Activated CD4-positive, alpha-beta memory T cell treated with anti-CD3 and anti-CD28 coated beads, Interleukin-2, amount 10 ng/mL, durations not matched to agents 7 days and 5 days (primary cell): Measurements from ENCODE around the gene AQP2. TPM values are rescaled to one million over a fixed set of nuclear protein-coding genes. Genes with fewer than 3 reads are reported as not detected.

ENCODE experiments used
- CTCF ChIA-PET: fragments of 350-600 bp; sonication (Branson Sonifier 250); formaldehyde crosslinking; loops from one replicate; lab custom pipeline; 2021; ENCODE audit warnings: antibody characterized with exemption, inconsistent platforms; lab: Charles Lee
- POLR2A ChIA-PET: fragments of 350-600 bp; sonication (Branson Sonifier 250); formaldehyde crosslinking; loops from one replicate; lab custom pipeline; 2021; ENCODE audit warnings: antibody characterized with exemption; lab: Charles Lee
- DNase-seq: peaks from one replicate; pipeline ENCODE4 v3.0.0-alpha.2; 2020
- H3K27ac Mint-ChIP-seq: one replicate; pipeline ENCODE4 v1.8.0; 2021; ENCODE audit warnings: mild to moderate bottlenecking, mixed read lengths
- H3K27me3 Mint-ChIP-seq: one replicate; pipeline ENCODE4 v1.8.0; 2021; ENCODE audit warnings: mixed read lengths
- H3K36me3 Mint-ChIP-seq: one replicate; pipeline ENCODE4 v1.8.0; 2021; ENCODE audit warnings: low read depth, mixed read lengths
- H3K4me1 Mint-ChIP-seq: one replicate; pipeline ENCODE4 v1.8.0; 2021; ENCODE audit warnings: mixed read lengths
- H3K4me3 Mint-ChIP-seq: one replicate; pipeline ENCODE4 v1.8.0; 2021; ENCODE audit warnings: mild to moderate bottlenecking, mixed read lengths
- H3K9me3 Mint-ChIP-seq: one replicate; pipeline ENCODE4 v1.8.0; 2021; ENCODE audit warnings: mixed read lengths
- total RNA-seq, 2 experiments: library from RNA; stranded (reverse); gene quantifications; one replicate each; pipeline ENCODE4 v1.2.3, GENCODE V29; 2021

The AQP2 gene
- total RNA-seq, 2 experiments from 2014 or later: not detected

DNA sequence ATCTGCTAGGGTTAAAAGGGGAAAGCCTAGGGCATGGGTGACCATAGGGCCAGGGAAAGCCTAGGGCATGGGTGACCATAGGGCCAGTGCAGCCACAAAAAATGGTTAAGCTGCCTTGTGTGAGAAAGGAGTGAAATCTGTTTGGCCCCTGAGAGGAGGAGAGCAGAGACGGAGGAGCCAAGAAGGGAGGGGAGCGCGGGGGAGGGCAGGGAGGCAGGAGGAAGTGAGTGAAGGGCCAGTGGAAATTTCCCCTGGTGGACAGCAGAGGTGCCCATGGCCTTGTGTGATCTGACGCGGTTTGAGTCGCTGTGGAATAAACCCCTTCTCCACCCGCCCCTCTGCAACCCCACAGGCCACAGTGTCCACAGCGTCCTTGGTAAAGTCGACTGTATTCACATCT is 21.6 kb downstream of the AQP2 start:
- ChIA-PET CTCF (no interaction called here), POLR2A (interaction anchor here (0.8 kb wide), 1 partner anchor 9 kb away, joined by 3 read pairs; no protein-coding TSS in a partner anchor)
- peaks cover 2% of the 10 kb centered on the region for H3K4me1 Mint-ChIP-seq

GRCh38 chr12:49972641-49973360 is 22.3 kb downstream of the AQP2 start, which contains the start of gene AQP6:
Gene AQP6 (plus strand): TSS chr12:49972947. CDS start chr12:49973174, 227 bp downstream.
- POLR2A ChIA-PET: no interaction called here
- Mint-ChIP-seq H3K27ac (no peak within 1 kb of the TSS), H3K4me1 (no peaks in the 10 kb centered on the region), H3K4me3 (no peak within 1 kb of the TSS), H3K9me3 (no peaks in the 10 kb centered on the region), H3K27me3 (peaks cover 5% of the 10 kb centered on the region), H3K36me3 (no peaks in the 10 kb centered on the region)
- no peak for DNase-seq
- CTCF ChIA-PET: no interaction called here

More for the DNA sequence above, 21.6 kb downstream of the AQP2 start:
- peaks cover 5% of the 10 kb centered on the region for H3K27me3 Mint-ChIP-seq
- no peak for DNase-seq
- H3K9me3 Mint-ChIP-seq: no peaks in the 10 kb centered on the region
- H3K4me3 Mint-ChIP-seq: no peak overlapping the region
- H3K36me3 Mint-ChIP-seq: no peaks in the 10 kb centered on the region
- no peak overlapping the region for H3K27ac Mint-ChIP-seq

DNA sequence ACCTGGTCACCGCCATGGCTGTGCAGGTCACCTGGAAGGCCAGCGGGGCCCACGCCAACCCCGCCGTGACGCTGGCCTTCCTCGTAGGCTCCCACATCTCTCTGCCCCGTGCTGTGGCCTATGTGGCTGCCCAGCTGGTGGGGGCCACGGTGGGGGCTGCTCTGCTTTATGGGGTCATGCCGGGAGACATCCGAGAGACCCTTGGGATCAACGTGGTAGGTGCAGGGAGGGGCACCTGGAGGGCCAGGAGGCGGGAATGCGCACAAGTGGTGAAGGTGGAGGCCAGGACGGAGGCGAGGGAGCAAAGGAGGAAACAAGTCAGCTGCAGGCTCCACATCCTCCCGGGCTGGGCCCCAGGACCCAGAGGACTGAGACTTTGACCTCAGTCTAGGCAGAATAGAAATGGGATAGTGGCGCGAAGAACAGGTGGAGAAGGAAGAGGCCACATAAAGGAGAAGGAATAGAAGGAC is 22.9 kb downstream of the AQP2 start:
- CTCF ChIA-PET: no interaction called here
- Mint-ChIP-seq H3K4me3 (no peak overlapping the region), H3K27me3 (no peaks in the 10 kb centered on the region), H3K9me3 (no peaks in the 10 kb centered on the region), H3K27ac (no peak overlapping the region), H3K36me3 (no peaks in the 10 kb centered on the region), H3K4me1 (no peaks in the 10 kb centered on the region)
- no peak for DNase-seq
- POLR2A ChIA-PET: no interaction called here

DNA sequence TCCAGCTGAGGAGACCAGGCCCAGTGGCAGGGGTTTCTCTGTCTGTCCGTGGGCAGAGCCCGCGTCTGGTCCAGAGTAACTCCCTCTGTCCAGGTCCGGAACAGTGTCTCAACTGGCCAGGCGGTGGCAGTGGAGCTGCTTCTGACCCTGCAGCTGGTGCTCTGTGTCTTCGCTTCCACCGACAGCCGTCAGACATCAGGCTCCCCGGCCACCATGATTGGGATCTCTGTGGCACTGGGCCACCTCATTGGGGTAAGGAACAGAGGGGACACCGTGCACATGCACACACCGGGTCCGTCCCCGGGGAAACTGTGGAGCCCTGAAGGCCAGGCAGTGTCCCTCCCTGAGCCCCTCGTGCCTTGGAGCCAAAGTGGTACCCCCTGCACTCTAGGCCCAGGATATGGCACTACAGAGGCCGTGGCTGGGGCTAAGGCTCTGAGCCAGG is 23.7 kb downstream of the AQP2 start:
- H3K36me3 Mint-ChIP-seq: no peaks in the 10 kb centered on the region
- CTCF ChIA-PET: no interaction called here

DNA sequence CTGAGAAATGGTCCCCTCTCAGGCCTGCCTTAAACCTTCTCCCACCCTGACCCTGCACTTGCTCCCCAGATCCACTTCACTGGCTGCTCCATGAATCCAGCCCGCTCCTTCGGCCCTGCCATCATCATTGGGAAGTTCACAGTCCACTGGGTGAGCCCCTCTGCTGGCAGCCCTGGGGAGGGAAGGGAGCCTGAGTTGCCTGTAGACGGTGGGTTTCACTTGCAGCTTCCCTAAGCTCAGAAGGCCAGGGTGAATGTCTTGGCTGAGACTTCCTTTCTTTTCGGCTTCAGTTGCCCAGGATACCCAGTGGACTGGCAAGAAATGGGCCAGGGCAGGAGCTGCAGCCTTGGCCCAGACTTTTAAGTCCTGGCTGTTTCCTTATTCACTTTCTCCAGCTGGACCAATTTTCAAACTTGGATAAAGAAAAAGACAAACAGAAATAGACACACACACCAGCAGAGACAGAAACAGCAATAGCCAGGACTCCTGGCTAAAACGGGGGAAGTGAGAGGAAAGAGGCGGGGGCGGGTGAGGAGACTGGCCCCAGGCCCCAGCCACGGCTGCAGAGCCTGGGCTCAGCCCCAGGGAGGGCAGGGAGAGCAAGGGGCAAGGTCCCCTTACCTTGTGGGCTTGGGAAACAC is 24.3 kb downstream of the AQP2 start:
- DNase-seq: no peak
- ChIA-PET CTCF (no interaction called here), POLR2A (no interaction called here)
- H3K36me3 Mint-ChIP-seq: no peaks in the 10 kb centered on the region
- H3K27ac Mint-ChIP-seq: no peak overlapping the region
- H3K4me3 Mint-ChIP-seq: no peak overlapping the region
- no peaks in the 10 kb centered on the region for H3K27me3 Mint-ChIP-seq
- no peaks in the 10 kb centered on the region for H3K4me1 Mint-ChIP-seq
- H3K9me3 Mint-ChIP-seq: no peaks in the 10 kb centered on the region

More for the DNA sequence above, 23.7 kb downstream of the AQP2 start:
- H3K27ac Mint-ChIP-seq: no peak overlapping the region
- no peak for DNase-seq
- POLR2A ChIA-PET: no interaction called here
- no peak overlapping the region for H3K4me3 Mint-ChIP-seq
- H3K4me1 Mint-ChIP-seq: no peaks in the 10 kb centered on the region
- H3K9me3 Mint-ChIP-seq: no peaks in the 10 kb centered on the region
- H3K27me3 Mint-ChIP-seq: no peaks in the 10 kb centered on the region

DNA sequence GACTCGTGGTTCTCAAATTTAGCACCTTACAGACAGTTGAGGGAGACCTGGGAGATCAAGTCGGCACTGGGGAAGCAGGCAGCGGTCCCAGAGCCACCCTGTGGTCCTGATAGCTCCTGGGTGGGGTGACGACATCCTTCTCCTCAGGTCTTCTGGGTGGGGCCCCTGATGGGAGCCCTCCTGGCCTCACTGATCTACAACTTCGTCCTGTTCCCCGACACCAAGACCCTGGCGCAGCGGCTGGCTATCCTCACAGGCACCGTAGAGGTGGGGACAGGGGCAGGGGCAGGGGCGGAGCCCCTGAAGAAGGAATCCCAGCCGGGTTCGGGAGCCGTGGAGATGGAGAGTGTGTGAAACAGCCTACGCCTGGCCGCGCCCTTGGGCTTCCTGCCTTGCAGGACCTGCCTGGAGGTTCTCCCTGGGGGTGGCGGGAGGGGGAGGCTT is 24.8 kb downstream of the AQP2 start:
- ChIA-PET CTCF (interaction anchor here (2.0 kb wide), 1 partner anchor 8 kb away, joined by 20 read pairs; no protein-coding TSS in a partner anchor), POLR2A (no interaction called here)
- Mint-ChIP-seq H3K9me3 (no peaks in the 10 kb centered on the region), H3K4me3 (no peak overlapping the region), H3K27ac (no peak overlapping the region), H3K27me3 (no peaks in the 10 kb centered on the region), H3K36me3 (no peaks in the 10 kb centered on the region), H3K4me1 (no peaks in the 10 kb centered on the region)
- no peak for DNase-seq

DNA sequence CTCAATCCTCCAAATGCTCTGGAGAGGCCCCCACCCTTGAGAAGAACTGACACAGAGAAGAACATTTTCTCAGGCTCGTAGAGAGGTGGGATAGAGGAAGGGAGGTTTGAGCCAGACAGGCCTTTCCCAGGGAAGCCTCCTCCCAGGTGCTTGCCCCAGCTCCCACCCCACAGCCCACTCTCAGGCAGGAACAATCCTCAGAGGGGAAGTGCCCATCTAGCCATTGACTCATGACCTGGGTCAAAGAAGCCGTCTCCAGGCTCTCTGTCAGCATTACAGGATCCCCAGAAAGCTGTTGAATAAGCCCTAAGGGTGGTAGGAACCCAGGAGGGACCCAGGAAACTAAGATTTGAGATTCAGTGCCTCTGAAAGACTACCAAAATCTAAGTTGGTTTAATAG is 26.0 kb downstream of the AQP2 start:
- H3K4me3 Mint-ChIP-seq: no peak overlapping the region
- H3K27ac Mint-ChIP-seq: no peak overlapping the region
- DNase-seq: no peak
- H3K27me3 Mint-ChIP-seq: no peaks in the 10 kb centered on the region
- ChIA-PET CTCF (interaction anchor here (2.0 kb wide), 1 partner anchor 9 kb away, joined by 20 read pairs; no protein-coding TSS in a partner anchor), POLR2A (interaction anchor here (0.8 kb wide), 1 partner anchor 40 kb away, joined by 4 read pairs; no protein-coding TSS in a partner anchor)
- H3K9me3 Mint-ChIP-seq: no peaks in the 10 kb centered on the region
- no peaks in the 10 kb centered on the region for H3K36me3 Mint-ChIP-seq
- H3K4me1 Mint-ChIP-seq: no peaks in the 10 kb centered on the region

GRCh38 chr12:49978125-49978524 is 27.6 kb downstream of the AQP2 start:
- Mint-ChIP-seq H3K27me3 (no peaks in the 10 kb centered on the region), H3K4me1 (no peaks in the 10 kb centered on the region), H3K9me3 (no peaks in the 10 kb centered on the region), H3K36me3 (no peaks in the 10 kb centered on the region), H3K4me3 (no peak overlapping the region), H3K27ac (no peak overlapping the region)
- CTCF ChIA-PET: interaction anchor here (9.8 kb wide), 1 partner anchor 11 kb away, joined by 101 read pairs; no protein-coding TSS in a partner anchor
- POLR2A ChIA-PET: no interaction called here
- DNase-seq: no peak

DNA sequence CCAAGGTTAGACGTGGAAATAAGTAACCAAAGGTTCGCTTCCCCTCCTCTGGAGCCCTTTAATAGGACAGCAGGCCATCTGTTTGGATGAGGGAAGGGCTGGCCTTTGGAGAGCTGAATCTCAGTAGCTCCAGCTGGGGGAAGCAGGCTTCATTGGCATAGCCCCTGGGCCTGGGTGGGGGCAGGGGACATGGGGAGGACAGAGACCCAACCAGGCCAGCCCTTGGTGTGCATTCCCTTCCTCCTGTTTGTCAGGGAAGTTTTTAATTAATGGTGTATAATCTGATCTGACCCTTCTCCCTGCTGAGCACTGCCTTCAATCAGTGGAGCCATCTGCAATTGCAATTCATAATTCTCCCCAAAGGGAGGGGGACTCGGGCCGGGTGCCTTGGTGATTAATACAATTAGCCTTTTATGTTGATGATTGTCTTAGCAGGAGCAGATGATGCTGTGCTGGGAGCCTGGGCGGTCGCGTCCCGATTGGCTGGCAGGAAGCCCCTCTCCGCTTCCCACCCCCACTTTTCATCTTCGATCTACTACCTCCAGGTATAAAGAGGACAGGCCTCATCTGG is 28.6 kb downstream of the AQP2 start:
- H3K4me3 Mint-ChIP-seq: no peak overlapping the region
- ChIA-PET CTCF (interaction anchor here (1.4 to 9.8 kb wide), 3 partner anchors 12 to 88 kb away, joined by 6 to 101 read pairs (median 6); no protein-coding TSS in a partner anchor), POLR2A (interaction anchor here (0.5 to 0.7 kb wide), 3 partner anchors 11 to 735 kb away, joined by 3 read pairs; no protein-coding TSS in a partner anchor)
- H3K27ac Mint-ChIP-seq: no peak overlapping the region
- H3K4me1 Mint-ChIP-seq: peaks cover 3% of the 10 kb centered on the region
- DNase-seq: no peak
- H3K36me3 Mint-ChIP-seq: no peaks in the 10 kb centered on the region
- no peaks in the 10 kb centered on the region for H3K27me3 Mint-ChIP-seq
- no peaks in the 10 kb centered on the region for H3K9me3 Mint-ChIP-seq

DNA sequence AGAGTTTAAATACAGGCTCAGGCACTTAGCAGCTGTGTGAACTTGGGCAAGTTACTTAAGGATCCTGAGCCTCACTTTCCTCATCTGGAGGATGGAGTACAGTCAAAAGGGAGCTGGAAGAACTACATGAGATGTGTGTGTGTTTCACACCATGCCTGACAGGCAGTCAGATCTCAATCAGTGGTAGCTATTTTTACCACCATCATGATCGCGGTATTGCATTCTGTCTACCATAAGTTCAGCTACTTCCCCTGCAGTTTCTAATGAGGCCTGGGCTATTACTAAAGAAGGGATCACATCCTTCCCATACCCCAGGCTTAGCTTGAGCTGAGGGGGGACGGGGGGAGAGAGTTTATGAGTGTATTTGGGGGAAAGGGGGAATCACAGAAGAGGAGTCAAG is 29.3 kb downstream of the AQP2 start:
- ChIA-PET CTCF (interaction anchor here (1.4 to 9.8 kb wide), 3 partner anchors 12 to 88 kb away, joined by 6 to 101 read pairs (median 6); no protein-coding TSS in a partner anchor), POLR2A (interaction anchor here (0.6 to 1.8 kb wide), 3 partner anchors 11 to 13 kb away, joined by 3 to 7 read pairs (median 3); no protein-coding TSS in a partner anchor)
- DNase-seq: no peak
- no peaks in the 10 kb centered on the region for H3K27me3 Mint-ChIP-seq
- peaks cover 2% of the 10 kb centered on the region for H3K36me3 Mint-ChIP-seq
- H3K27ac Mint-ChIP-seq: no peak overlapping the region
- no peaks in the 10 kb centered on the region for H3K9me3 Mint-ChIP-seq
- H3K4me3 Mint-ChIP-seq: no peak overlapping the region
- peaks cover 3% of the 10 kb centered on the region for H3K4me1 Mint-ChIP-seq

DNA sequence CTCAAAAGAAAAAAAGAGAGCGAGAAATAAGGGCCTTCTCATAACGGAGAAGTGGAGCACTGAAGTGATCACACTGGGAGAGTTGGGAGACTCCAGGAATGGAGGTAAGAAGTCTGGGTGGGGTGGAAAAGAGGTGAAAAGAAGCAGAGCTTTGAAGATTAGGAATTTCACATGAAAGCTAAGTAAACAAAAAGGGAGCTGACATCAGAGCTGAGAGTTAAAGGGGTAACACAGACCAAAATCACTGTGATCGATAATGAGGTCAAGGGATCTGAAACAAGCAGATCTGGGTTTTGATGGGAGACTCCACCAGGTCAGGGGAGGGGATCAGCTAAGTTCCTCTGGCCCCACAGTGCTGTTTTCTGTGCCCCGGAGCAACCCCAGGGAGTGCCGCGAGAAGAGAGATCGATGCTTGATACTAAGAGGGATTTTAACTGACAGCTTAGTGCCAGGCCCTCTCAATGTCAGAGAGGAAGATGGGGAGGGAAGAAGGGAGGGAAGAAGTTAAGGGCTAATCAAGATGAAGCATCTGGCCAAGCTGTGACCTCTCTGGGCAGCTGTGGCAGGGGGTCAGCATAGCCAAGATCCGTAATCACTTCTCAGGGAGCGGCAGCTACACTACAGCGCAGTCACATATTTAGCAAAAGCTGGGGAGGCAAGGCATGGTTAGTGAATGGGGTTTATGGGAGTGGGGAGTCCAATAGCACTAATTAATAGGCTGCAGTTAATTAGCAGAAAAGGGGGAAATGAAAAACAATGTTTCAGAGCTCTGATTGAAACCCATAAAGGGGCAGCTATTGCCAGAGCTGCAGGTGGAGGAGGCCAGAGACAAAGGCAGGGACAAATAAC is 30.2 kb downstream of the AQP2 start:
- Mint-ChIP-seq H3K9me3 (no peaks in the 10 kb centered on the region), H3K27me3 (no peaks in the 10 kb centered on the region), H3K27ac (no peak overlapping the region), H3K4me3 (no peak overlapping the region), H3K4me1 (peaks cover 3% of the 10 kb centered on the region), H3K36me3 (peaks cover 12% of the 10 kb centered on the region)
- DNase-seq: no peak
- ChIA-PET POLR2A (interaction anchor here (0.7 to 1.8 kb wide), 2 partner anchors 9 to 14 kb away, joined by 3 to 7 read pairs; no protein-coding TSS in a partner anchor), CTCF (interaction anchor here (0.7 to 9.8 kb wide), 5 partner anchors 12 to 87 kb away, joined by 3 to 101 read pairs (median 6); no protein-coding TSS in a partner anchor)
